Medulla oblongata (tissue), 1 donor: Measurements from ENCODE around the gene ACVR1.

Experiments
- DNase-seq: peaks from one replicate; pipeline ENCODE4 v3.0.0-alpha.2; 2015; ENCODE audit errors: extremely low spot score

Gene ACVR1

DNA sequence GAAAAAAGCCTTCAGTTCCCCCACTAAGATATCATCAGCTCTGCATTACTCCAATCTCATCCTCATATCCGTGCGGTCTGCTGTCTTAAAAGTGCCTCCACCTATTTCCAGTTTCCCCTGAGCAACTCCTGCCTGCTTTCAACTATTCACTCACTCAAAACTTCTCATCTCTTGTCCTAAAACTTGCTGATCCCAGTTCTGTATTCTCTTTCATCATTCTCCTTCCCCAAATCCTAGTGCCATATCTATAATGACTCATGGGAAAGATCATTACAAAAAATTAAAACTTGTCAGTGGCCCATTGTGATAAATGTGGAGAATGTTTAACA, 20.0 kb downstream of the ACVR1 start:
- no peak for DNase-seq

DNA sequence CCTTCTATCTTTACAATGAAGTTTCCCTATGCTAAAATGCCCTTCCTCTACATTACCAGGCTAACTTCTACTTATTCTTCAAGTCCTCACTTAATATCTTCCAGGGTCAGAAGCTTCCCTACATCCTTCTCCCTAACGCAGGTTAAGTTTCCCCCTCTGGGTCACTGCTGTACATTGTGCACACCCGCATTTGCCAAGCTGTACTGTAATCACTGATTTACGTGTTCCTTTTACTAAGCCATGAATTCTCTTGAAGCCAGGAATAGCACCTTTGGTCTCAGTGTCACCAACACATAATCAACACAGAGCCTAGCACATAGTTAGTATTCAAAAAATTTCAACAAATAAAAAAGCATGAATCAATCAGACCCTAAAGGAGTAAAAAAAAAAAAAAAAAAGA, 22.3 kb downstream of the ACVR1 start:
- no peak for DNase-seq

DNA sequence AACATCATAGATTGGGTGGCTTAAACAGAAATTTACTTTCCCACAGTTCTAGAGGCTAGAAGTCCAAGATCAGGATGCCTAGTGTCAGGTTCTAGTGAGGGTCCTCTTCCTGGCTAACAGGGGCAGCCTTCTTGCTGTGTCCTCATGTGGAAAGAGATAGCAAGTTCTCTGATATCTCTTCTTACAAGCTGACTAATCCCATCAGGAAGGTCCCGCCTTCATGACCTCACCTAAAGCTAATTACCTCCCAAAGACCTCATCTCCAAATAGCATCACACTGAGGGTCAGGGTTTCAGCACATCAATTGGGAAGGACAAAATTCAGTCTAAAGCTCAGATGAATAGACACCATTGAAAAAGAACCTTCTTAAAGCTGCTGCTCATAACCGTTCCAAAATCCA, 22.9 kb downstream of the ACVR1 start:
- DNase-seq: no peak

DNA sequence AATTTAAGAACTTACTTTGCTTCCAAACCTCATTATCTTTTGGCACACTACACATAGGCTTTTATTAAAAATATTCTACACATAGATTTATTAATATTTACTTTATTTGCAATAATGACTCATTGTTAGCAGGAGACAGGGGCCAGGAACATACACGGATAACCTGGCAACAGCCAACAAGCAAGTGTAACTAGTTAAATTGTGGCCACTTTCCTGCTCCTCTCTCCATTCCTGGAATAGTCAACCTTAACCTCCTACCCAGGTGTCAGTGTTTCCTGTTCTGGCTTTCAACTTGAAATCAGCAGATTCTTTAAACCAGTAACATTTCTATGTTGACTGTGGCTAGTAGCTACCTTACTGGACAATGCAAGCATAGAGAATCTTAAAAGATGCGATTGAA, 26.5 kb downstream of the ACVR1 start:
- no peak for DNase-seq

DNA sequence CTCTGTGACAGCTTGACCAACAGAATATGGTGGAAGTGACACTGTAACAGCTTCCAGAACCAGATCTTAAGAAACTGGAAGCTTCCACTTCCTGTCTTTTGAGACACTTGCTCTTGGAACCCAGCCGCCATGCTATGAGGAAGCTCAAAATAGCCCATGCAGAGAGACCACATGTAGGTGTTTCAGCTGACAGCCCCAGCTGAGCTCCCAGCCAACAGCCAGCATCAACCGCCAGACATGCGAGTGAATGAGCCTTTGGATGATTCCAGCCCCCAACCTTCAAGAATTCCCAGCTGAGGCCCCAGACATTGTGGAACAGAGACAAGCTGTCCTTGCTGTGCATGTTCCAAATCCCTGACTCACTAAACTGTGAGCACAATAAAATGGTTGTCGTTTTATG, 27.9 kb downstream of the ACVR1 start:
- no peak for DNase-seq

DNA sequence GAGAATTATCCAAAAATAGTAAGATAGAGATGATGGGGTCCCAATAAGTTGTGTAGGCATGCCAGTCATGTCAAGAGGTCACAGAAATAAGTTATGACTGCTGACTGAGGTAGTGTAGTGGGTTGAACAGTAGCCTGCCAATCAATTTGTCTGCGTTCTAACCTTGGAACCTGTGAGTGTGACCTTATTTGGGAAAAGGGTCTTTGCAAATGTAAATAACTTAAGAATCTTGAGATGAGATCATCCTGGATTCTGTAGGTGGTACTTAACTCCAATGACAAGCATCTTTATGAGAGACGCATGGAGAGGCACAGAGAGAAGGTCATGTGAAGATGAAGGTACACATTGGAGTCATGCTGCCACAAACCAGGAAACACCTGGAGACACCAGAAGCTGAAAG, 31.0 kb downstream of the ACVR1 start:
- no peak for DNase-seq

DNA sequence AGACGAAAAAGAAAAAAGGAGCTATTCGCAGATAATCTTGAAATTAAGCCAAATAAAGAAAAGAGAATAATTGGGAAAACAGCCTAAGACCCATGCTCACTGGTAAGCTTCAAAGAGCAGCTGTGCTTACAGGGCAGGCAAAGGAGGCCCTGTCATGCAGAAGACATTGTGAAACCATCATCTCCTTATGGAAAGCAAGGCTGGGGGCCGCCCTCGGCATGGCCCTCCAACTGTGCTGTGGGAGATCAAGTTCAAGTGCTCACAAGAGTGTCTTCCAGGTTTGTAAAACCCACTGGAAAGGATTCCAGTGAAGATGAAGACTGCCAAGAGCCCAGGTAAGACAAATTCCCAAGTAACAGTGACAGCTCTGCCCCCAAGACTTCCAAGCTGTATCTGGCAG, 32.2 kb downstream of the ACVR1 start:
- no peak for DNase-seq

DNA sequence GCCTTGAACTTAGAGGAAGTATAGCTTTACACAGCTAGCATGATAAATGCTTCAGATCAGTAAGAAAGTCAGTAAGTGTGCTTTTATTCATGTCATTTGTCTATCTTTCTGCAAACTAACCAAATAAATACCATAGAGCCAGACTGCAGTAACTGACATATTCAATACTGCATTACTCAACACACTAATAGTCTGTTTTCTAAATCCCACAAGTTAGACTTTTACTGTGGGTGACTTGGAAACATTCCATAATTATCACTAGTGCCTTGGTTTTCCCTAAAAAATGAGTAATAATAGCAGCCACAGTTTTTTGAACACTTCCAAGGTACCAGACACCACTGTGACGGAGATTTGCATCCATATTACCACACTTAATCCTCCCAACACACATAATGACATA, 33.0 kb downstream of the ACVR1 start:
- DNase-seq: no peak

DNA sequence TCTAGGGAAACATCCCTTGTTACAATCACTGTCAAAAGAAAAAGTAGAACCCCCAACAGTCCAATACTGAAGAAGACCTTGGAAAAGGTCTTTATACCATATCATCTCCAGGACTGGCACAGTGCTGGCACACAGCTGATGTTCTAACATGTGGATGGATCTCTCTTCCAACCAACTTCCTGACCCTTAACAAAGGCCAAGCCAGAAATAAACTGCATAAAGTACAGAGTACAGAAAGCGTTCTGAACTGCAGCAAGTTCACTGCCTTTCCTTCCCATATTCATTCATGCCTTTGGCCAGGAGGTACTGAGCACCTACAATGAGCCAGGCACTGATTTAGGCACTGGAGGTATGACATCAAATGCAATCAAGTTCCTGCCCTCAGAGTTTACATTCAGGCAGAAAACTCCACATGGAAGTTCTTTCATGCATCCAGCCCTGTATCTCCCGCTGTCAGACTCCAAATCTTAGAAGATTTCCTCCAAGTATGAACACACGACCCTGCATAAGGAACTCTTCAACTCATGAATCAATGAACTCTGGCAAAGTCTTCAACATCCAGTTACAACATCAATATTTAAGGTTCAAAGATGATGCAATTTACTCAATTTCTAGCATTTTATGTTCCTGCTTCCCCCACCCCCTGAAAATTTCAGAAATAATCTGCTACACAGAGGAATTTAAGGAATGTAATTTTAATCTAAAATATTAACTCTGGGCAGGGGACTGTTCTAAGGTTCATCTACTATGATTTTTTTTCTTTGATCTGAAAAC, 33.8 kb downstream of the ACVR1 start:
- DNase-seq: no peak

DNA sequence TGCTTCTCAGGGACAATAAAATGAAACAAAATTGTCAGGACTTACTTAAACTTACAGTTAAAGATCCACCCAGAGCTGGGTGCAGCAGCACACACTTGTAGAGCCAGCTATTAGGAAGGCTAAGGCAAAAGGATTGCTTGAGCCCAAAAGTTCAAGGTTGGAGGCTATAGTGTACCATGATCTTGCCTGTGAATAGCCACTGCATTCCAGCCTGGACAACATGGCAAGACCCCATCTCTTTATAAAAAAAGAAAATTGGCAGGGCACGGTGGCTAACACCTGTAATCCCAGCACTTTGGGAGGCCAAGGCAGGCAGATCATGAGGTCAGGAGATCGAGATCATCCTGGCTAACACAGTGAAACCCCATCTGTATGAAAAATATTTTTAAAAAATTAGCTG, 34.6 kb downstream of the ACVR1 start:
- DNase-seq: no peak

DNA sequence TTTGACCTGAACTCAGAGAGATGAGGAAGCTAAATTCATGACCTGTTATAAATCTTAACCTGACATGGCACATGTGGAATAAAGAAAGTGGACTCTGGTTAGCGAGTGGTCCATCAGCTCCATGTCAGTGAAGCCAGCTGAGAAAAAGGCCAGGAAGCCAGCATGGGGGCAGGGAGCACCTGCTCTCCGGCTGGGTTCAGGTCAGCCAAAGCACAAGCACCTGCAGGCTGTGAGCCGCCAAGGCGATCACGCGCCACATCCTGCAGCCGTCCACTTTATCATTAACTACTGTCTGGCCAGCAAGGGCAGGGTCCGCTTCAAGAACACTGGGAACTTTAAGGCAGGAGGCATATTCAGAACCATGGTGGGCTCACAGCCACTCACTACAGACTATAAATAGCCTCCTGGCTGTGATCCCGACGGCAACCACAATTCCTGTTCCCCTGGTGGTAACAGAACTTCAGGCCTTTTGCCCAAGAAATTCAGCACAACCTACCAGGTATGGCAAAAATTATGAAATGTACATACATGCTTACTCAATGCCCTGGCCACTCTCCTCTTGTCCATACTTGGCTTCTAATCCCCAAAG, 35.5 kb downstream of the ACVR1 start:
- DNase-seq: no peak

DNA sequence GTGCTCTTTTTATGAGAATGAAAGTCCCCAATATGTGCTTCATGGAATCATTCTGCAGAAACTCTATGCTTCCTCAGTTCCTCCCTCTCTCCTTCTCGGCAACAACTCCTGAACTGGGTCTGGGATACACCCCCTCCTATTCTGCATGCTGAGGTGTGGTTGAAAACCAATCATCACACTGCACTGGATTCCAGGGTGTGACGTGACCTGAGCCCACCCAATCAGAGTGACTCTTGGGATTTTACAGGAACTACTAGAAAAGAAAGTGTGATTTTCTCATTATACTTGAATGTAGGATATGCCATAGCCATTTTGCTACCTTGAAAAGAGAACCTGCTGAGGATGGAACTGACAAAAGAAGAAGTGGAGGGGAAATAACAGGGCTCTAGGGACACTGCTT, 36.3 kb downstream of the ACVR1 start:
- no peak for DNase-seq

DNA sequence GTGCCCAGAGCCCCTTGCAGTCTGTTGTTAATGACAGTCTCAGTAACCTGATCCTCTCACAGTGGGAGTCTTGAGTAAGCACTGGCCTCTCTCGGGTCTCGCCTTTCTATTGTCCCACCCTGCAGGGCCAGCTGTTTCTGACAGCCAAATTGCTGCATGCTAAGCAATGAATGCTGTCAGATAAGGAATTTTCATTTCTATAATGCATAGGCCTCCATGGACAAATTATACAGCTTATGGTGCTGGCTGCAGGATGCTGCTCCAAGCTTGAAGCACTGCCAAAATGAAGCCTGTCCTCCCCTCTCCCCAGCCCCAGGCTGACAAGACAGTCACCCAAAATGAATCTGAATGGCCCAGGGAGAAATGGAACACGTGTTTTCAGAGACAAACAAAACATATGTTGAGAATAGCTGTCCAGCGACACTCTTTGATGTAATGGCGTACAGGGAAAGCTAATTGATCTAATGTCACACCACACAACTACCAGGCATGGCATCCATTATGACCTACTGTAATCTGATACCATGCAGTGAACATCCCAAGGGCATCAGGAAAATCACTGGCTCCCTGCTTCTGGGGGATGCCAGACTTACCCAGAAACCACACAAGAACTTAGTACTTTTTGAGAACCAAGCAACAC, 36.8 kb downstream of the ACVR1 start:
- DNase-seq: no peak

DNA sequence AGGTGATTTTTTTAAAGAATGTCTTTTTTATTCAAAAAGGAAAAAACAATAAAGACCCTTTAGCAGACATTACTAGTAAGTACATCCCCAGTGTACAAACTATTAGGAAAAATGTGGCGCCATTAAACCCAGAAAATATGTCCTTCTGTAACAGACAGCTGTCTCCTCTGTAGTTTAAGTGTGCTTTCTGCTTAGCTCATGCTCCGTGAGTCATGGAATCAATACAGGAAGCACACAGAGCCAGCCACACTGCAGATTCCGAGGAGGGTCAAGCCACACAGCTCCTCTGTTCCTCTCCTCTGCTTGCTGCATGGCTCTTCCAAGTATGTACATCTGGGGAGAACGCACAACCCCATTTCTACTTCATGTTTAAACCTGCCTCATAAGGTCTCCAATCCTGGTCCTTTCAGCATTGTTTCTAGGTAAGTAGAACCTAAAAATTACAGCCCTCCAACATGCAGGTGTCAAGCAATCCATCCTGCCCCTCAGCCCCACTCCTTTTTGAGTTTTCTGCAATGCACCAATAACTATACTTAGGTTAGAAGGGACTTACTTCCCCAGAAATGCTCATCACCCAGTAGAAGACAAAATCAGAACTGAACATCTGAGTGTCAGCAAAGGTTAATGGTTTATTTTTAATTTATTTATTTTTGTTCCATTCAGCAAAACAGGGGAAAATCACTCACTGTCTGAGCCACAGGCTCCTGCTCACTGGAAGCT, 37.5 kb downstream of the ACVR1 start:
- DNase-seq: peak; percentile 65

DNA sequence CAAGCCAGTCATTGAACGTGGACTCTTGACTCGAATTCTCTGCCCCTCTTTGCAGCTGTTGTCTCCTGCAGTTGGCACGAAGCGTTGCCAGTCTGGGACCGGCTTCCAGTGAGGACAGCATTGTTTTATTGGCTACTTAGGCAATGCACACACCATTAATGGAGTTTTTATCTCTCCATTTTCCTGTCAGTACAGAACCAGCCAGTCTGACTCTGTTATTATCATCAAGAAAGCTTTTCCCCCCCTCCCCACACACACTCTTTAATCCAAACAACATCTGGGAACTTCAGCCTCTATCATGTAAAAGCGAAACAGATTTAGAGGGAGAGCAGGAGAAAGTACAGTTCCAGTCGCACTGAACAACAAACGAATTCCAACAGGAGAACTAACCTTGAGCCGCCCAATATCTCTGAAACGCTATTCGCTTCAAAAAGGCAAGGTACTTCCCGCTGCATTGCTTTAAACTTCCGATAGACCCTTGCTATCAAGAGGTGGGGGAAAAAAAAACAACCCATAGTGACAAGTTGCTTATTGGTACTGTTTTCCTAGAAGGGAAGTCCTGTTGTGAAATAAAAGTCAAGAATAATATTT, 38.2 kb downstream of the ACVR1 start:
- peak; percentile 66 for DNase-seq

DNA sequence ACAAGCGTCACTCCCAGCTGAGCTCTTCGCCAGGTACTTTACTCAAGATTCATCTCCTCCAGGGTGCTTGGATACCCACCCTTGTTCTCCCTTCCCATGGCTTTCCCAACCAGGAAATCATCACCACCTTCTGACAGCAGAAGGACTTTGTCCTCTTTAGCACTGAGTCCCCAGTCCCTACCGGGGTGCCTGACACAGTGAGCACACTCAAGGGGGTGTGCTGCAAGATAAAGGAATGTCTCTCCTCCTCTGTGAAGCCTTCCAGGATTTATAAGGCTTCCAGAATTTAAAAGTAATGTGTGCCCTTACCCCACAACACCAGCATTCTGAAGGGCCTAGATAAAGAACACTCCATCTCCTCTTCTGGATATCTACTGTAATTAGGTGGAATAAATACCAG, 39.6 kb downstream of the ACVR1 start:
- no peak for DNase-seq

DNA sequence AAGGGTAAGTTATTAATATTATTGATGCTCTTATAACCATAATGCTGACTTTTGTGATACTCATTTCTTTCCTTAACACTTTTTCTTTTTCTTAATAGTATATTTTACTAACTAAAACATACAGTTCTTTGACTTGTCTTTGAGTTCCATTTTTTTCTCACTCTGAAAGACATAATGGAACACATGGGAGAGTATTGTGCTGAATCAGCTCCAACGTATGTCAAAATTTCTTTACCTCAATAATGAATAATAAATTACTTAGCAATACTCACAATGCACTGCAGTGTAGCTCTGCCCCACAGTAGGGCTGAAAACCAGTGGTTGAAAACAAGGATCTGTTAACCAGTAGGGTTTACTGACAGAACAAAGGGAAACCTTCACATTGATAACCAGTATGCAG, 40.7 kb downstream of the ACVR1 start:
- DNase-seq: no peak

DNA sequence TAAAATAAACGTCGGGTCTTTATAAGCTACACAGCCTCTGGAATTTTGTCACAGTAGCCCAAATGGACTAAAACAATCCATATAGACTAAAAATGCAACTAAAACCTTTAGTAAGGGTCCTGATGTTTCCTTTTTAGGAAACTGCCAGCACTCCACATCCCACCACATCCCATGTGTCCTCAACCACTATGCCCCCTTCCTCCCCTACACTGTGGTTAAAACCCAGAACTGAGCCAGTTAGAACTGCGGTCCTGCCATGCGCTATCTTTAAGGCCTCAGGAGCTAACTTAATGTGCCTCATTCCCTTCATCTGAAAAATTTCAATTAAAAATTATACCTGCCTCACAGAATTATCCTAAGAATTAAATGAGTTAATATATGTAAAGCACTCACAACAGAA, 41.1 kb downstream of the ACVR1 start:
- DNase-seq: no peak

DNA sequence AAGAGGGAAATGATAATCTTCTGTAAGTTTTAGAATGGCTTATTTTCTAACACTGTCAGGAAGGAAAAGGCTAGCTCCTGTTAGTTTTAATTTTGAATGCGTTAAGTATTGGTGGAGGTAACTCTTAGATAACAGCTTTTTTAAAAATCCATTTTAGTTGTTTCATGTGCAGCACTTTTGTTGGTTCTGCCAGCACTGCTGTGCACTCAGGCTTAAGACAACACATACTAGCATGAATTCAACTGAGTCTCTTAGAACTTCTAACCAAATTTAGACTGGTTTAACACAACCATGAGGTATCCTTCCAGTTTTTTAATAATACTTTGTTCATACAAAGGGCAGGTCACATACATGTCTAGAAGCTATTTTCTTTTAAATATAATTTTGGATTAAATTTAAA, 42.4 kb downstream of the ACVR1 start:
- DNase-seq: no peak

DNA sequence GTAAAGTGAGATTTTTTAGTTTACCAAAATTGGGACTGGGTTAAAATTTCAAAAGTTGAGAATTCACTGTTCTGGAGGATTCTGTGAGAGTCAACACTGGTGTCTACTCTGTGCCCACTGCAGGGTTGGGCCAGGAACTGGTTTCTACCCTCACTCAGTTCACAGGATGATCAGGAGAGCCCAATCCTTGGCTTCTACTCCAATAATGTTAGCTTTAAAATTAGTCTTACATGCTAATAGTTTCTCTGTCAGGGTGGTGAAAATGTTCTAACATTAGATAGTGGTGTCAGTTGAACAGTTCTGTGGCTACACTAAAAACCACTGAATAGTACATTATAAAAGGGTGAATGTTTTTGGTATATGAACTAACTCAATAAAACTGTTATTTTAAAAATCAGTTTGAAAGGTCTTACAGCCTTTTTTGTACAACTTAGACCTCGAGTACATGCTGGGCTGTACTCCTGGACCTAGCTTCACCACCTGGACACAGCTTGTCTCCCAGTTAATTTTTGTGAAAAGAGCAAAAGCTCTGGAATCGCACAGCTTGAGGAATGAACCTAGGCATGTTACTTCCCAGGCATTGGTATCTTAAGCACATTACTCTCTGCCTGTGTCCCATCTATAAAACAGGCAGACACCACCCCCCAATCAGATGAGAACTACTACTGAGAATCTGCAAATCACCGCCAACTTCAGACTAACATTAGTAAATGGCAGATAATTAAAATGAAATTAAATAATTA, 44.4 kb downstream of the ACVR1 start:
- DNase-seq: no peak

DNA sequence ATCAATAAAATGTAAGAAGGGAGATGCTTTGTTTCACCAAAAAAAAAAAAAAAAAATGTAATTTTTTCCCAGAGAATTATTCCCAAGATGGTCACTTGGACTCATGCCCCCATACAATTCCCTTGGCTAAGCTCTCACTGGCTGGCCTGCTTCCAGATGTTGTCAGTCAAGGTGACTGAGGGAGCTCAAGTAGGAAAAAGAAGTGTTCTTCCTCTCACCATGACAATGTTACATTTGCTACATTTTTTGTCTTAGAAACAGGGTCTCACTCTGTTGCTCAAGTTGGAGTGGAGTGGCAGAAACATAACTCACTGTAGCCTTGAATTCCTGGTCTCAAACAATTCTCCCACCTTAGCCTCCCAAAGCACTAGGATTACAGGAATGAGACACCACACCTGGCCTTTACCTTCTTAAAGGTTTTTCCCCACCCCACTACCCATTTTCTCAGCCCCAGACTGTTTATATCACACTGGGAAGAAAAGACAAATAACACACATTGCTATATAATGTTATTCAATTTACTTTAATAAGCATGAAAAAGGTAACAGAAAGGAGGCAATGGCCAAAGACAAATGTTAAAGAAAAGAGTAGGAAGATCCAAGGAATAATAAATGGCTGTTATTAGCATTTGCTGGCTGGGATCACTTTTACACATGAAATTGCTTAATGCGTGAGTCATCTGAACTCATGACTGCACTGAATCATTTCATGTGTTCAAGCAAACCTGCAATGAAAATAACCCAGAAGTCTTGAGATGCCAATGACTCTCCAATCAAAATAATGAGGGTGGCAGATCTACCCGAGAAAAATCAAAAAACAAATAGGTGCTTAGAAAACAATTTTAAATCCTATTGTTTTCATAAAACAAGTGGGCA, 45.2 kb downstream of the ACVR1 start:
- no peak for DNase-seq
